GM21515 (cell line): ENCODE results near the gene TRMT61A.

Experiments used
- ATAC-seq: cut with Tn5 transposase; IDR thresholded peaks from one replicate; pipeline ENCODE4 v1.9.1; 2021; ENCODE audit not compliant: unreplicated experiment

Gene TRMT61A

GRCh38 chr14:103545915-103546651 lies 17.1 kb downstream of the TRMT61A start:
- ATAC-seq: no peak

GRCh38 chr14:103546652-103547454 lies 17.9 kb downstream of the TRMT61A start:
- no peak for ATAC-seq

DNA sequence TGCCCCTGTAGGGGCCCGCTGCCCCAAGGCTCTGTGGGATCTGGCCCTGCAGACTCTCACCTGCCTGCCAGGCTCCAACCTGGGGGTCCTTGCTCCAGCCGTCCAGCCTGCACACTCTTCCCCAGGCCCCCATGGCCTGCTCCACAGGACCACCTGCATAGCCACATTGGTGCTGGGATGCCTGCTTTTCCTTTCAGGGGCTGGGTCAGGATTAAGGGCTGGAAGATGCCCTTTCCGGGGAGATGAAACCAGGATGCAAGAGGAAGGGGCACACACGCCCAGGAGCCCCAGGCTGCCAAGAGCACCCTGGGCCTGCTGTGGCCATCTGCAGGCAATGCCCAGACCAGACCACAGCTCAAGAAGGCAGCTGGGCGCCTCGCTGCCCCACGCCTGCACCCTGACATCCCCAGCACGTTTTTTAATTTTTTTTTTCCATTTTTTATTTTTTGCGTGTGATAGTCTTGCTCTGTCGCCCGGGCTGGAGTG lies 18.5 kb downstream of the TRMT61A start:
- ATAC-seq: no peak

DNA sequence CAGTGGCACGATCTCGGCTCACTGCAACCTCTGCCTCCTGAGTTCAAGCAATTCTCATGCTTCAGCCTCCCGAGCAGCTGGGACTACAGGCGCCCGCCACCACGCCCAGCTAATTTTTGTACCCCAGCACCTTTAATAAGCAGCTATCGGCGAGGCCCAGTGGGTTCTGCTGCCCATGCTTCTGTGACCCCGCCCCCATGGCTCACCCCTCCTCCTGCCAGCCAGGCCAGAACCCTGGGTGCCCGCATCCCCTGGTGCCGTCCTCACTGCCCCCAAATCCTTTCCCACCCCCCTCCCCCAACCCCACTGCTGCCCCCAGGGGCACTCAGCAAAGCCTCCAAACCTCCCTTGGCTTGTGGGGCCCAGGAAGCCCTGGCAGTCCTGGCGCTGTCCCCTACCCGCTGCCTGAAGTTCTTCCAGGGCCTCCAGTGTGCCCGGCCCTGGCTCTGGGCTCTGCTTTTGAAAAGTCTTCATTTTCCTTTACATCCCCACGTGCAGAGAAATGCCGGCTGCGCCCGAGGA lies 19.0 kb downstream of the TRMT61A start:
- ATAC-seq: no peak

DNA sequence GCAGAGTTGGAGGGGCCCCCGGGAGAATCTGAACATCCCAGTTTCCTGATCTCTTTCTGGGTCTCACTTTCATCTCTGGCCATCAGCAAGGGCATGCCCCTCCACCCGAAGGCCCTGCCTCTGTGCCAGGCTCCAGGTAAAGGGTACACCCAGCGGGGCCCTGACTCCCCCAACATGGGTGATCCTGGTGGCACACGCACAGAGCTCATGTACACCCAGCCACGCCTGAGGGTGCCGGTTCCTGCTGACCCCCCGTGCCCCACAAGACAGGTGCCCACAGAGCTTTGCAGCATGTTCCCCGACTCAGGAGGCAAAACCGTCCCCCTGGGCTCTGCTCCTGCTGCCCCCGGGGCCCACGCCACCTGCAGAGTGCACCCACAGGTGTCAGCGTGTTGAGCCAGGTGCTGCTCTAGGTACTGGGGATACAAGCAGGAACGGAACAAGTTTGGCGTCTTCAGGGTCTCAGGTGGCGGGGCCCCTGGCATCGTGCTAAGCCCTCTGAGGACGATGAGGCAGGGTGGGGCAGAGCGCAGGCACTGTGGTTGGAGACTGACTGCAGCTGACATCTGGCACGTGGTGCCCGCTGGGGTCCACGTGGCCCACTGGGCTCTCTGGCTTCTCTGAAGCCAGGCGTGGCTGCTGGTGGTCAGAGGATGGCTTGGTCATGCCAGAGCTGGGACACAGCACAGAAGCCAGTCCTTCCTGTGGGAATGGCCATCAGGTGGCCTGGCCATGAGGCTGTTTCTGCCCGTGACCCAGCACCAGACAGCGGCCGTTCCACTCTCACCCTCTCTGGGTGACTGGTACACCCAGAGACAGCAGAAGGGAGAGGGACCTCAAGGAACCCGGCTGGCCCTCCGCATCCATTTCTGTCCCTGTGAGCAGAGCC lies 19.7 kb downstream of the TRMT61A start:
- no peak for ATAC-seq

GRCh38 chr14:103549361-103550311 lies 20.6 kb downstream of the TRMT61A start:
- no peak for ATAC-seq

- ATAC-seq: no peak
Measured at GRCh38 chr14:103550451-103551337, 21.7 kb downstream of the TRMT61A start.

DNA sequence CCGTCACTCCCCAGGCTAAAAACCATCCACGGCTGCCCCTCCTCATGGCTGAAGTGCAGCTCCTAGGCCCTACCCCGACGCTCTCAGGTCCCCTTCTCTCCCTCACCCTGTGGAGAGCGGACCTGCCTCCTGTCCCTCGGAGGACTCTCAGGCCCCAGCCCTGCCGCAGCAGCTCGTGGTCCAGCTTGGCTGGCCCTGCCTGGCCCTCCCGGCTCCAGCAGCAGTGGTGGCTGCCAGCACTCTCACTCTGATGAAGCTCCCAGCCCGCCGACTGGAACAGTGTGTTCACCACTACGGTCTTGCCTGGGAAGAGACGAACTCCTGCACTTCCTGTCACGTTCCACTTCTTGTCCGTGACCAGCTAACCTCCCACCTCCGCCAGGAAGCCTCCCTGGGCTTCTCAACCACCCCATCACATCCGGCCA lies 22.4 kb downstream of the TRMT61A start:
- ATAC-seq: no peak

- ATAC-seq: no peak
Measured at GRCh38 chr14:103552011-103552845, 23.2 kb downstream of the TRMT61A start.

DNA sequence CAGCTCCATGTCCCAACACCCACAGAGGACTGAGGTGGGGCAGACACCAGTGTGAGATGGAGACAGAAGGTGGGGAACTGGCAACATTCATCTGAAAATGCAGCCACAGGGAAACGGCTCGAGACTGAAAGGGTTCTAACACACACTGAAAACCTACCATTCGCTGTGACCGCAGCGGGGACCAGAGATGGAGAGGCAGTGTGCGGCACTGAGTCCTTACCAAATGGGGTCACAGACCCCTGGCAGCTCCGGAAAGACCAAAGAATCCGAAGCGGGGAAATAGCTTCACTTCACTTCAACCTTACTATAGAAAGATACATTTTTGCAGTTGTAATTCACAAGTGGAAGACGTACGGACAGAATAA lies 23.8 kb downstream of the TRMT61A start:
- no peak for ATAC-seq

GRCh38 chr14:103555559-103556337 lies 26.8 kb downstream of the TRMT61A start:
- no peak for ATAC-seq

- ATAC-seq: no peak
Measured at GRCh38 chr14:103556946-103557758, 28.2 kb downstream of the TRMT61A start.

- ATAC-seq: no peak
Measured at GRCh38 chr14:103558071-103558882, 29.3 kb downstream of the TRMT61A start.

- ATAC-seq: no peak
Measured at GRCh38 chr14:103559766-103560165, 30.8 kb downstream of the TRMT61A start.

DNA sequence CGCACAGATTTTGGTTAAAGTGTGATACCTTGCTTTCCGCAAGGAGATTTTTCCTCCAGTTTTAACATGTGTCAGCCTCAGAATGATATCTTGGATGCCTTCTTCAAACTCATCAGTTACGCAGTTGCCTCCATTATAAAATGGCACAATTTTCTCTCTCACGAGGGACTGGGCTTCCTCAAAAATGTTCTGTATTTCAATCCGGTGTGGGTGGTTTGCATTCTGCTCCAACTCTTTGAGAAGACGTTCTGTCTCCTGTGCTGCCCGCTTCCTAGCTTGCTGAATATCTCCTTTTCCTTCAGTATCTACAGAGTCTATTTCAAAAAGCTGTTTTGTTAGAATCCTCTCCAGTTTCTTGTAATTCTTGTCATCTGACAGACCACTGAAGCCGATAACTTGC lies 31.7 kb downstream of the TRMT61A start:
- no peak for ATAC-seq
